HepG2 (cell line): ENCODE data around the gene UBE2B. TPM values are rescaled to one million over a fixed set of nuclear protein-coding genes. Genes with fewer than 3 reads are reported as not detected.

Source experiments
- ATAC-seq: fragments of 200-7000 bp; cut with Tn5 transposase; 3 replicates; pipeline ENCODE4 v1.9.1; 2020; ENCODE audit warnings: mild to moderate bottlenecking, moderate library complexity
- BruUV-seq: library from RNA; stranded (reverse); fragments of 400-500 nt; replicated peaks from 2 replicates; lab custom pipeline; 2021; lab: Mats Ljungman, UMichigan
- CTCF ChIA-PET: fragments of 300-600 bp; formaldehyde crosslinking; extraction: SDS; loops from one replicate; lab custom pipeline; 2021; ENCODE audit warnings: low total read pairs, inconsistent platforms, low intra/inter-chr PET ratio; lab: Yijun Ruan, JAX
- POLR2A ChIA-PET: fragments of 350-600 bp; sonication (Branson Sonifier 250); formaldehyde crosslinking; loops from one replicate; lab custom pipeline; 2020; ENCODE audit warnings: antibody characterized with exemption, inconsistent platforms; lab: Yijun Ruan, JAX
- DNase-seq: peaks from one replicate; pipeline ENCODE4 v3.0.0-alpha.2; 2015; ENCODE audit warnings: low spot score
- FAIRE-seq: peaks from 3 replicates; lab custom pipeline; 2011; peaks lifted over from hg19 to GRCh38; lab: Jason Lieb, UNC
- H2AFZ ChIP-seq: one replicate; pipeline ENCODE4 v1.6.1; 2011; ENCODE audit warnings: low read length, inconsistent platforms
- H3K27ac ChIP-seq: fragments of 300-600 bp; 3 replicates; pipeline ENCODE4 v1.8.0; 2011; ENCODE audit warnings: mixed run types, mild to moderate bottlenecking, mixed read lengths, low read length, inconsistent platforms; ENCODE audit not compliant: insufficient read depth; ENCODE audit errors: extremely low read length
- H3K27me3 ChIP-seq, 2 experiments: fragments of 200-600 bp in 1 of 2; 2 replicates in 1 of 2; 3 replicates in 1 of 2; pipeline versions ENCODE4 v1.6.0 to v1.8.0; 2011; ENCODE audit warnings: low read length in 2 of 2, mild to moderate bottlenecking in 2 of 2, moderate library complexity in 2 of 2, inconsistent platforms in 1 of 2; ENCODE audit not compliant: insufficient read depth in 2 of 2, control insufficient read depth in 1 of 2
- H3K36me3 ChIP-seq, 2 experiments: fragments of 200-600 bp in 1 of 2; replicated peaks in 1 of 2; 2 replicates in 1 of 2; 3 replicates in 1 of 2; pipeline versions ENCODE4 v1.5.1 to v1.8.0; 2011; ENCODE audit warnings: low read length in 2 of 2, inconsistent platforms in 1 of 2; ENCODE audit not compliant: insufficient read depth in 2 of 2, control insufficient read depth in 1 of 2
- H3K4me1 ChIP-seq: 2 replicates; pipeline ENCODE4 v1.5.1; 2012; ENCODE audit warnings: low read length, inconsistent platforms; ENCODE audit not compliant: insufficient read depth
- H3K4me2 ChIP-seq: 2 replicates; pipeline ENCODE4 v1.6.0; 2011; ENCODE audit warnings: low read depth, low read length, inconsistent platforms
- H3K4me3 ChIP-seq, 3 experiments: fragments of 200-600 bp in 1 of 3; sonication (generic), shearing (Covaris generic) in 1 of 3; replicated peaks in 1 of 3; 2 replicates each; pipeline ENCODE4 v1.5.1; 2011 to 2016; ENCODE audit warnings: low read length in 3 of 3, inconsistent platforms in 2 of 3, low read depth in 2 of 3, mild to moderate bottlenecking in 2 of 3, control low read depth in 1 of 3, mixed read lengths in 1 of 3; ENCODE audit not compliant: insufficient read depth in 1 of 3
- H3K79me2 ChIP-seq: one replicate; pipeline ENCODE4 v1.6.1; 2011; ENCODE audit warnings: low read length, inconsistent platforms; ENCODE audit not compliant: insufficient read depth
- H3K9ac ChIP-seq: 2 replicates; pipeline ENCODE4 v1.6.0; 2011; ENCODE audit warnings: mild to moderate bottlenecking, low read depth, low read length, inconsistent platforms; ENCODE audit not compliant: insufficient read depth
- H3K9me3 ChIP-seq: 2 replicates; pipeline ENCODE4 v1.5.1; 2012; ENCODE audit warnings: mild to moderate bottlenecking, low read length
- H4K20me1 ChIP-seq: 2 replicates; pipeline ENCODE4 v1.6.0; 2011; ENCODE audit warnings: inconsistent platforms, mild to moderate bottlenecking, low read length, moderate library complexity; ENCODE audit not compliant: insufficient read depth
- HMG20B ChIP-seq: conservative IDR thresholded peaks from 2 replicates; pipeline ENCODE4 v1.6.1; 2016; ENCODE audit warnings: missing genetic modification reagents, missing compliant biosample characterization
- ZBTB42 ChIP-seq: sonication (generic); formaldehyde crosslinking; IDR thresholded peaks from 2 replicates; pipeline ENCODE4 v1.5.0; 2020; ENCODE audit warnings: mild to moderate bottlenecking, missing genetic modification reagents
- ZFP82 ChIP-seq: sonication (generic); formaldehyde crosslinking; IDR thresholded peaks from 2 replicates; pipeline ENCODE4 v1.5.1; 2020; ENCODE audit warnings: mild to moderate bottlenecking, missing genetic modification reagents, borderline replicate concordance
- ZNF317 ChIP-seq: sonication (generic); formaldehyde crosslinking; IDR thresholded peaks from 2 replicates; pipeline ENCODE4 v1.5.0; 2020; ENCODE audit warnings: mild to moderate bottlenecking, missing genetic modification reagents
- ZNF749 ChIP-seq: sonication (generic); formaldehyde crosslinking; IDR thresholded peaks from 2 replicates; pipeline ENCODE4 v1.8.0; 2022; ENCODE audit warnings: mild to moderate bottlenecking, missing genetic modification reagents, moderate library complexity, borderline replicate concordance
- ZNF792 ChIP-seq: IDR thresholded peaks from 2 replicates; pipeline ENCODE4 v1.6.1; 2016
- WGBS: methylation state at CpG from one replicate; pipeline ENCODE4 v1.1.6; 2017; ENCODE audit warnings: low lambda C conversion rate; 5-methylcytosine and 5-hydroxymethylcytosine counted together
- in situ Hi-C: cut with HindIII; loops from 2 replicates; pipeline ENCODE4 v1.10.0; 2017; ENCODE audit warnings: low pct_unique_long_range_greater_than_20kb; ENCODE audit not compliant: extremely low pct_ligation_motif_present
- intact Hi-C: fragments of 100-400 bp; cut with micrococcal nuclease; formaldehyde crosslinking; loops from one replicate; pipeline ENCODE4 v1.10.0; 2022; ENCODE audit not compliant: unreplicated experiment
- polyA plus RNA-seq, 8 experiments: library from polyadenylated mRNA; depleted of rRNA in 3 of 8; stranded (reverse) in 7 of 8; unstranded in 1 of 8; fragments of >200 nt; fragmentation: Illumina TruSeq in 4 of 8; extraction: Trizol in 4 of 8; gene quantifications; 2 replicates each; pipeline versions ENCODE4 v1.2.1 to v1.2.3, GENCODE V29; 2011 to 2016; ENCODE audit warnings: low read depth in 4 of 8, missing spikeins in 1 of 8, mixed read lengths in 1 of 8; ENCODE audit not compliant: insufficient read depth in 1 of 8
- total RNA-seq, 5 experiments: library from RNA; depleted of rRNA; stranded (reverse); fragments of >200 nt; fragmentation: Illumina TruSeq; extraction: Trizol; gene quantifications; 2 replicates each; pipeline ENCODE4 v1.2.3, GENCODE V29; 2016; ENCODE audit warnings: low read depth in 1 of 5
- TF ChIP-seq, protein P1 (sequence below): sonication (generic); formaldehyde crosslinking; IDR thresholded peaks from 2 replicates; pipeline ENCODE4 v1.4.0; 2020; ENCODE audit warnings: mild to moderate bottlenecking, low read depth, missing genetic modification reagents
- TF ChIP-seq, protein P2 (sequence below): IDR thresholded peaks from 2 replicates; pipeline ENCODE4 v1.6.1; 2012; ENCODE audit warnings: low read depth, low read length, improper control_type of control experiment
- TF ChIP-seq, protein P3 (sequence below): fragments of 450-650 bp; IDR thresholded peaks from 2 replicates; pipeline ENCODE4 v1.6.1; 2017

Gene UBE2B
- total and polyA plus RNA-seq, 2 of the 13 experiments (the other 11 are each of a cell fraction or from before 2014, with no cell fraction given), result 25.2 to 56.0 TPM

DNA sequence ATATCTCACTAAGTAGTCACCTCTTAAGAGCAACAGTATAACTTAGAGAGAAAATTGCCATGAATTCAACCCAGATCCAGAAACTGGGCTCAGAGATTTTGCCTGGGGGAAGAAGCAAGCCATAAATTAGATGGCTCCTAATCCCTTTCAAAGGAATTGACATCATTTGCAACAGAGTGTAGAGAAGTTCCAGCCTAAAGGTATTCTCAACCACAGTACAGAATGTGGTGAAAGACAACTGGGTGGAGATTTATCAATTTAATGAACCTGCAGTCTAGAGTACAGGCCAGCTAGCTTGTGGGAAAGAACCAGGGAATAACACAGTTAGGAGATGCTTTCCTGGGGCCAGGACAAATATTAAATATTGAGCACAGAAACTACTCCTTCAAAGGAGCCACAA, 44.0 kb upstream of the UBE2B start (continued):
- TF ChIP-seq, protein P1, sequence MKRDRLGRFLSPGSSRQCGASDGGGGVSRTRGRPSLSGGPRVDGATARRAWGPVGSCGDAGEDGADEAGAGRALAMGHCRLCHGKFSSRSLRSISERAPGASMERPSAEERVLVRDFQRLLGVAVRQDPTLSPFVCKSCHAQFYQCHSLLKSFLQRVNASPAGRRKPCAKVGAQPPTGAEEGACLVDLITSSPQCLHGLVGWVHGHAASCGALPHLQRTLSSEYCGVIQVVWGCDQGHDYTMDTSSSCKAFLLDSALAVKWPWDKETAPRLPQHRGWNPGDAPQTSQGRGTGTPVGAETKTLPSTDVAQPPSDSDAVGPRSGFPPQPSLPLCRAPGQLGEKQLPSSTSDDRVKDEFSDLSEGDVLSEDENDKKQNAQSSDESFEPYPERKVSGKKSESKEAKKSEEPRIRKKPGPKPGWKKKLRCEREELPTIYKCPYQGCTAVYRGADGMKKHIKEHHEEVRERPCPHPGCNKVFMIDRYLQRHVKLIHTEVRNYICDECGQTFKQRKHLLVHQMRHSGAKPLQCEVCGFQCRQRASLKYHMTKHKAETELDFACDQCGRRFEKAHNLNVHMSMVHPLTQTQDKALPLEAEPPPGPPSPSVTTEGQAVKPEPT (CRISPR knock-in tag), result no peak
- TF ChIP-seq ZNF792 (CRISPR knock-in tag), result no peak

DNA sequence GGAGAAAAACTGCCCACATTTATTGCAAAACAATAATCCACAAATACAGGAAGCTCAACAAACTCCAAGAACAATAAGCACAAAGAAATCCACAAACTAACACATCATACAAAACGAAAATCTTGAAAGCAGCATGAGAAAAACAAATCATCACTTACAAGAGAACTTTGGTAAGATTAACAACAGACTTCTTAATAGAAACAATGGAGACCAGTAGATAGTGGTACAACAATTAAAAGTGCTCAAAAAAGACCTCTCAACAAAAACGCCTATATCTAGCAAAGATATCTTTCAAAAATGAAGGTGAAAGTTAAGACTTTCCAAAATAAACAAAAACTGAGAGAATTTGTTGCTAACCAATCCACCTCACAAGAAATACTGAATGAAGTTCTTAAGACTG, 42.8 kb upstream of the UBE2B start:
- Histone ChIP-seq H4K20me1 (no peaks in the 10 kb centered on the region), H3K79me2 (no peaks in the 10 kb centered on the region), H3K4me3 (no peak overlapping the region), H3K27me3 (no peaks in the 10 kb centered on the region), H3K4me2 (no peak overlapping the region), H2AFZ (no peak overlapping the region)
- BruUV-seq, result no TSS peak
- ATAC-seq (no peak), FAIRE-seq (no peak)
- POLR2A ChIA-PET, result no interaction called here
- TF ChIP-seq, protein P2, sequence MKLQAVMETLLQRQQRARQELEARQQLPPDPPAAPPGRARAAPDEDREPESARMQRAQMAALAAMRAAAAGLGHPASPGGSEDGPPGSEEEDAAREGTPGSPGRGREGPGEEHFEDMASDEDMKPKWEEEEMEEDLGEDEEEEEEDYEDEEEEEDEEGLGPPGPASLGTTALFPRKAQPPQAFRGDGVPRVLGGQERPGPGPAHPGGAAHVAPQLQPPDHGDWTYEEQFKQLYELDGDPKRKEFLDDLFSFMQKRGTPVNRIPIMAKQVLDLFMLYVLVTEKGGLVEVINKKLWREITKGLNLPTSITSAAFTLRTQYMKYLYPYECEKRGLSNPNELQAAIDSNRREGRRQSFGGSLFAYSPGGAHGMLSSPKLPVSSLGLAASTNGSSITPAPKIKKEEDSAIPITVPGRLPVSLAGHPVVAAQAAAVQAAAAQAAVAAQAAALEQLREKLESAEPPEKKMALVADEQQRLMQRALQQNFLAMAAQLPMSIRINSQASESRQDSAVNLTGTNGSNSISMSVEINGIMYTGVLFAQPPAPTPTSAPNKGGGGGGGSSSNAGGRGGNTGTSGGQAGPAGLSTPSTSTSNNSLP, result peak; percentile 30; the same call in 1 of the 2 replicates
- TF ChIP-seq ZNF792 (CRISPR knock-in tag) (no peak), ZNF317 (CRISPR knock-in tag) (peak; percentile 100), ZFP82 (CRISPR knock-in tag) (no peak), HMG20B (CRISPR knock-in tag) (no peak), ZBTB42 (no peak), ZNF749 (CRISPR knock-in tag) (no peak)
- TF ChIP-seq, protein P3, sequence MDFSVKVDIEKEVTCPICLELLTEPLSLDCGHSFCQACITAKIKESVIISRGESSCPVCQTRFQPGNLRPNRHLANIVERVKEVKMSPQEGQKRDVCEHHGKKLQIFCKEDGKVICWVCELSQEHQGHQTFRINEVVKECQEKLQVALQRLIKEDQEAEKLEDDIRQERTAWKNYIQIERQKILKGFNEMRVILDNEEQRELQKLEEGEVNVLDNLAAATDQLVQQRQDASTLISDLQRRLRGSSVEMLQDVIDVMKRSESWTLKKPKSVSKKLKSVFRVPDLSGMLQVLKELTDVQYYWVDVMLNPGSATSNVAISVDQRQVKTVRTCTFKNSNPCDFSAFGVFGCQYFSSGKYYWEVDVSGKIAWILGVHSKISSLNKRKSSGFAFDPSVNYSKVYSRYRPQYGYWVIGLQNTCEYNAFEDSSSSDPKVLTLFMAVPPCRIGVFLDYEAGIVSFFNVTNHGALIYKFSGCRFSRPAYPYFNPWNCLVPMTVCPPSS, result no peak
- TF ChIP-seq, all 625 proteins: peak for 2
- intact Hi-C loops (no loop called here), in situ Hi-C loops (no loop called here)
- CTCF ChIA-PET, result no interaction called here
- Histone ChIP-seq H3K9me3 (peaks cover 10% of the 10 kb centered on the region), H3K9ac (no peak overlapping the region), H3K36me3 (no peaks in the 10 kb centered on the region), H3K4me1 (no peaks in the 10 kb centered on the region), H3K27ac (no peak overlapping the region)
- no peak for DNase-seq
- 8% methylated on average over 2 of the region's 2 CpGs for WGBS
